K562 (cell line): ENCODE measurements around the gene SORT1. TPM values are rescaled to one million over a fixed set of nuclear protein-coding genes. Genes with fewer than 3 reads are reported as not detected.

Experiments
- CAMTA2 ChIP-seq: fragments of 250-450 bp; sonication (Bioruptor Pico); conservative IDR thresholded peaks from 2 replicates; pipeline ENCODE4 v1.5.1; 2022
- DIDO1 ChIP-seq: fragments of 450-650 bp; IDR thresholded peaks from 2 replicates; pipeline ENCODE4 v1.6.1; 2016; ENCODE audit warnings: low read depth, missing biosample characterization, missing genetic modification characterization
- DNMT1 ChIP-seq: fragments of 450-650 bp; IDR thresholded peaks from 2 replicates; pipeline ENCODE4 v1.6.1; 2016; ENCODE audit warnings: antibody characterized with exemption, mild to moderate bottlenecking
- MAFF ChIP-seq: IDR thresholded peaks from 2 replicates; pipeline ENCODE4 v1.6.1; 2012; ENCODE audit warnings: low read length, improper control_type of control experiment
- SMARCA5 ChIP-seq: fragments of 450-650 bp; IDR thresholded peaks from 2 replicates; pipeline ENCODE4 v1.6.1; 2016
- SPI1 ChIP-seq: IDR thresholded peaks from 2 replicates; pipeline ENCODE4 v1.6.1; 2011; ENCODE audit warnings: low read depth, low read length, control low read depth, borderline replicate concordance
- U2AF2 ChIP-seq: fragments of 200-400 bp; formaldehyde crosslinking; optimal IDR thresholded peaks from 2 replicates; pipeline ENCODE3; 2017; ENCODE audit warnings: low read depth, mild to moderate bottlenecking, low read length
- ZNF384 ChIP-seq: IDR thresholded peaks from 2 replicates; pipeline ENCODE4 v1.6.1; 2012; ENCODE audit warnings: low read depth, low read length, improper control_type of control experiment
- ZNF431 ChIP-seq: sonication (generic); formaldehyde crosslinking; IDR thresholded peaks from 2 replicates; pipeline ENCODE4 v1.8.0; 2022; ENCODE audit warnings: mild to moderate bottlenecking, missing genetic modification reagents
- ZNF668 ChIP-seq: fragments of 250-450 bp; sonication (Bioruptor Pico); IDR thresholded peaks from 2 replicates; pipeline ENCODE4 v1.8.0; 2022; ENCODE audit warnings: mild to moderate bottlenecking, inconsistent platforms
- polyA plus RNA-seq, 8 experiments: library from polyadenylated mRNA; depleted of rRNA in 4 of 8; stranded (reverse) in 5 of 8; unstranded in 3 of 8; fragments of >200 nt; fragmentation: Nextera tagmentation in 2 of 8; fragmentation: Illumina TruSeq in 1 of 8; extraction: Ambion mirVana in 2 of 8; extraction: Trizol in 1 of 8; gene quantifications; 2 replicates each; pipeline versions ENCODE4 v1.2.1 to v1.2.3, GENCODE V29; 2011 to 2014; ENCODE audit warnings: inconsistent platforms in 1 of 8, missing spikeins in 1 of 8
- total RNA-seq, 7 experiments: library from RNA; depleted of rRNA in 6 of 7; stranded (reverse); fragments of >200 nt in 6 of 7; fragmentation: Illumina TruSeq in 2 of 7; extraction: Trizol in 2 of 7; gene quantifications; 2 replicates each; pipeline versions ENCODE4 v1.2.1 to v1.2.3, GENCODE V29; 2011 to 2021; ENCODE audit warnings: low replicate concordance in 1 of 7
- TF ChIP-seq, protein P1 (sequence below): IDR thresholded peaks from 2 replicates; pipeline ENCODE4 v1.6.1; 2012; ENCODE audit warnings: low read depth, low read length, improper control_type of control experiment, borderline replicate concordance
- TF ChIP-seq, protein P2 (sequence below): fragments of 250-450 bp; sonication (Bioruptor Pico); IDR thresholded peaks from 2 replicates; pipeline ENCODE4 v1.4.0; 2020; ENCODE audit warnings: mild to moderate bottlenecking
- TF ChIP-seq, protein P3 (sequence below): sonication (generic); formaldehyde crosslinking; IDR thresholded peaks from 2 replicates; pipeline ENCODE4 v1.8.1; 2023; ENCODE audit warnings: mild to moderate bottlenecking, missing genetic modification reagents
- TF ChIP-seq, protein P4 (sequence below): fragments of 450-650 bp; IDR thresholded peaks from 2 replicates; pipeline ENCODE4 v1.6.1; 2016; ENCODE audit warnings: low read depth

SORT1 gene
- total and polyA plus RNA-seq, 9 of the 15 experiments (the other 6 are each of a cell fraction or from before 2014, with no cell fraction given): 27.4 to 112 (median 65.0) TPM

DNA sequence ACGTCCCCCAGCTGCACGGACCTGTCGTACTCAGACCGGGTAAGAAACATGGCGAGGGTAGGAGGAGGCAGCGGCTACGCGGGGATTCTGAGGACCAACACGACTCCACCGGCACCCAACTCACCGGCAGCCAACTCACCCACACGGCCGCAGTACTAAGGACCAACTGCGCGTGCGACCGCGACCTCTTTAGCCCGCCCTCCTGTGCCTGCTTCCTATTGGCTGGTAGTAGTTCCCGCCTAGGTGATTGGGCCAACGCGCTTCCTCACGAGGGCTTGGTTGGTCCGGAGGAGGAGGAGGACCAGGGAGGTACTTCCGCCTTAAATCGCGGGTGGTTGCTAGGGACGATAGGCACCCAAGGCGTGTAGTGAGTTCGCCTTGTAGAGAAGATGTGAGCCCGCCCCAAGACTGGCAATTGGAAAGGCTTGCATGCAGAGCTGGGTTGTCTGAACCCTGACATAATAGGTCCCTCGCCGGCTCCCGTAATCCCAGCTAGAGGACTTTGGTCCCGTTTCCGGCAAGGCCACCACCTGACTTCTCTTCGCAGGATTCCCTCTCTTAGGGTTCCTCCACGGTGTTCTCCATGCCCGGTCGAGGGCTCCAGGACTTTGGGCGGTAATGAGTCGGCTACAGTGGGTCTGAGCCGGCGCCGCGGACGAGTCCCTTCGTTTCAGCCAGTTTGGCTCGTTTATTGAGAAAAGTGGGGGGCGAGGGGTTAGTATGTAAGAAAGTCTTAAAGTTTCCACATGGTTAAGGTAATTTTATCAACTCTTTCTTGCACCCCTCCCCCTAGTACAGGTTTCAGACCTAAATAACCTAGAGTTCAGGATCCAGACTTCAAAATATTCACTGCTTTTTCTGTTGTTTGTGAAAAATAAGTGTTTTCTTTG lies 28.8 kb upstream of the SORT1 start, which contains the start of gene PSMA5 (continued):
- TF ChIP-seq MAFF (no peak), ZNF384 (no peak), DIDO1 (tag) (peak; percentile 18; the same call in 1 of the 2 replicates), DNMT1 (no peak), SMARCA5 (no peak), ZNF668 (CRISPR knock-in tag) (no peak), SPI1 (peak; percentile 78), CAMTA2 (CRISPR knock-in tag) (no peak), ZNF431 (CRISPR knock-in tag) (0 out of 2 replicates have a peak, but pooled peaks have one; percentile 17), U2AF2 (no peak)
- TF ChIP-seq, protein P1, sequence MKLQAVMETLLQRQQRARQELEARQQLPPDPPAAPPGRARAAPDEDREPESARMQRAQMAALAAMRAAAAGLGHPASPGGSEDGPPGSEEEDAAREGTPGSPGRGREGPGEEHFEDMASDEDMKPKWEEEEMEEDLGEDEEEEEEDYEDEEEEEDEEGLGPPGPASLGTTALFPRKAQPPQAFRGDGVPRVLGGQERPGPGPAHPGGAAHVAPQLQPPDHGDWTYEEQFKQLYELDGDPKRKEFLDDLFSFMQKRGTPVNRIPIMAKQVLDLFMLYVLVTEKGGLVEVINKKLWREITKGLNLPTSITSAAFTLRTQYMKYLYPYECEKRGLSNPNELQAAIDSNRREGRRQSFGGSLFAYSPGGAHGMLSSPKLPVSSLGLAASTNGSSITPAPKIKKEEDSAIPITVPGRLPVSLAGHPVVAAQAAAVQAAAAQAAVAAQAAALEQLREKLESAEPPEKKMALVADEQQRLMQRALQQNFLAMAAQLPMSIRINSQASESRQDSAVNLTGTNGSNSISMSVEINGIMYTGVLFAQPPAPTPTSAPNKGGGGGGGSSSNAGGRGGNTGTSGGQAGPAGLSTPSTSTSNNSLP: 0 out of 2 replicates have a peak, but pooled peaks have one; percentile 7
- TF ChIP-seq, protein P2, sequence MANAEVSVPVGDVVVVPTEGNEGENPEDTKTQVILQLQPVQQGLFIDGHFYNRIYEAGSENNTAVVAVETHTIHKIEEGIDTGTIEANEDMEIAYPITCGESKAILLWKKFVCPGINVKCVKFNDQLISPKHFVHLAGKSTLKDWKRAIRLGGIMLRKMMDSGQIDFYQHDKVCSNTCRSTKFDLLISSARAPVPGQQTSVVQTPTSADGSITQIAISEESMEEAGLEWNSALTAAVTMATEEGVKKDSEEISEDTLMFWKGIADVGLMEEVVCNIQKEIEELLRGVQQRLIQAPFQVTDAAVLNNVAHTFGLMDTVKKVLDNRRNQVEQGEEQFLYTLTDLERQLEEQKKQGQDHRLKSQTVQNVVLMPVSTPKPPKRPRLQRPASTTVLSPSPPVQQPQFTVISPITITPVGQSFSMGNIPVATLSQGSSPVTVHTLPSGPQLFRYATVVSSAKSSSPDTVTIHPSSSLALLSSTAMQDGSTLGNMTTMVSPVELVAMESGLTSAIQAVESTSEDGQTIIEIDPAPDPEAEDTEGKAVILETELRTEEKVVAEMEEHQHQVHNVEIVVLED (CRISPR knock-in tag): no peak
- TF ChIP-seq, protein P3, sequence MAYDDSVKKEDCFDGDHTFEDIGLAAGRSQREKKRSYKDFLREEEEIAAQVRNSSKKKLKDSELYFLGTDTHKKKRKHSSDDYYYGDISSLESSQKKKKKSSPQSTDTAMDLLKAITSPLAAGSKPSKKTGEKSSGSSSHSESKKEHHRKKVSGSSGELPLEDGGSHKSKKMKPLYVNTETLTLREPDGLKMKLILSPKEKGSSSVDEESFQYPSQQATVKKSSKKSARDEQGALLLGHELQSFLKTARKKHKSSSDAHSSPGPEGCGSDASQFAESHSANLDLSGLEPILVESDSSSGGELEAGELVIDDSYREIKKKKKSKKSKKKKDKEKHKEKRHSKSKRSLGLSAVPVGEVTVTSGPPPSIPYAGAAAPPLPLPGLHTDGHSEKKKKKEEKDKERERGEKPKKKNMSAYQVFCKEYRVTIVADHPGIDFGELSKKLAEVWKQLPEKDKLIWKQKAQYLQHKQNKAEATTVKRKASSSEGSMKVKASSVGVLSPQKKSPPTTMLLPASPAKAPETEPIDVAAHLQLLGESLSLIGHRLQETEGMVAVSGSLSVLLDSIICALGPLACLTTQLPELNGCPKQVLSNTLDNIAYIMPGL (CRISPR knock-in tag): no peak
- TF ChIP-seq, protein P4, sequence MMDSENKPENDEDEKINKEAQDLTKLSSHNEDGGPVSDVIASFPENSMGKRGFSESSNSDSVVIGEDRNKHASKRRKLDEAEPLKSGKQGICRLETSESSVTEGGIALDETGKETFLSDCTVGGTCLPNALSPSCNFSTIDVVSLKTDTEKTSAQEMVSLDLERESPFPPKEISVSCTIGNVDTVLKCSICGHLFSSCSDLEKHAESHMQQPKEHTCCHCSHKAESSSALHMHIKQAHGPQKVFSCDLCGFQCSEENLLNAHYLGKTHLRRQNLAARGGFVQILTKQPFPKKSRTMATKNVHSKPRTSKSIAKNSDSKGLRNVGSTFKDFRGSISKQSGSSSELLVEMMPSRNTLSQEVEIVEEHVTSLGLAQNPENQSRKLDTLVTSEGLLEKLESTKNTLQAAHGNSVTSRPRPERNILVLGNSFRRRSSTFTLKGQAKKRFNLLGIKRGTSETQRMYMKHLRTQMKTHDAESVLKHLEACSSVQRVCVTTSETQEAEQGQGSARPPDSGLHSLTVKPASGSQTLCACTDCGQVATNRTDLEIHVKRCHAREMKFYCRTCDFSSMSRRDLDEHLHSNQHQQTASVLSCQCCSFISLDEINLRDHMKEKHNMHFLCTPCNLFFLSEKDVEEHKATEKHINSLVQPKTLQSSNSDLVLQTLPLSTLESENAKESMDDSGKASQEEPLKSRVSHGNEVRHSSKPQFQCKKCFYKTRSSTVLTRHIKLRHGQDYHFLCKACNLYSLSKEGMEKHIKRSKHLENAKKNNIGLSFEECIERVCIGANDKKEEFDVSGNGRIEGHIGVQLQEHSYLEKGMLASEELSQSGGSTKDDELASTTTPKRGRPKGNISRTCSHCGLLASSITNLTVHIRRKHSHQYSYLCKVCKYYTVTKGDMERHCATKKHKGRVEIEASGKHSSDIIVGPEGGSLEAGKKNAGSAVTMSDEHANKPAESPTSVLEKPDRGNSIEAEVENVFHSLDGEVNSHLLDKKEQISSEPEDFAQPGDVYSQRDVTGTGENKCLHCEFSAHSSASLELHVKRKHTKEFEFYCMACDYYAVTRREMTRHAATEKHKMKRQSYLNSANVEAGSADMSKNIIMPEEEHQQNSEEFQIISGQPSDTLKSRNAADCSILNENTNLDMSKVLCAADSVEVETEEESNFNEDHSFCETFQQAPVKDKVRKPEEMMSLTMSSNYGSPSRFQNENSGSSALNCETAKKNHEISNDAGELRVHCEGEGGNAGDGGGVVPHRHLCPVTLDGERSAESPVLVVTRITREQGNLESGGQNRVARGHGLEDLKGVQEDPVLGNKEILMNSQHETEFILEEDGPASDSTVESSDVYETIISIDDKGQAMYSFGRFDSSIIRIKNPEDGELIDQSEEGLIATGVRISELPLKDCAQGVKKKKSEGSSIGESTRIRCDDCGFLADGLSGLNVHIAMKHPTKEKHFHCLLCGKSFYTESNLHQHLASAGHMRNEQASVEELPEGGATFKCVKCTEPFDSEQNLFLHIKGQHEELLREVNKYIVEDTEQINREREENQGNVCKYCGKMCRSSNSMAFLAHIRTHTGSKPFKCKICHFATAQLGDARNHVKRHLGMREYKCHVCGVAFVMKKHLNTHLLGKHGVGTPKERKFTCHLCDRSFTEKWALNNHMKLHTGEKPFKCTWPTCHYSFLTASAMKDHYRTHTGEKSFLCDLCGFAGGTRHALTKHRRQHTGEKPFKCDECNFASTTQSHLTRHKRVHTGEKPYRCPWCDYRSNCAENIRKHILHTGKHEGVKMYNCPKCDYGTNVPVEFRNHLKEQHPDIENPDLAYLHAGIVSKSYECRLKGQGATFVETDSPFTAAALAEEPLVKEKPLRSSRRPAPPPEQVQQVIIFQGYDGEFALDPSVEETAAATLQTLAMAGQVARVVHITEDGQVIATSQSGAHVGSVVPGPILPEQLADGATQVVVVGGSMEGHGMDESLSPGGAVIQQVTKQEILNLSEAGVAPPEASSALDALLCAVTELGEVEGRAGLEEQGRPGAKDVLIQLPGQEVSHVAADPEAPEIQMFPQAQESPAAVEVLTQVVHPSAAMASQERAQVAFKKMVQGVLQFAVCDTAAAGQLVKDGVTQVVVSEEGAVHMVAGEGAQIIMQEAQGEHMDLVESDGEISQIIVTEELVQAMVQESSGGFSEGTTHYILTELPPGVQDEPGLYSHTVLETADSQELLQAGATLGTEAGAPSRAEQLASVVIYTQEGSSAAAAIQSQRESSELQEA: peak; percentile 91
